HG03354 (cell line): ENCODE data around the gene KLHL29.

ENCODE experiments used
- ATAC-seq: cut with Tn5 transposase; IDR thresholded peaks from one replicate; pipeline ENCODE4 v1.9.1; 2021; ENCODE audit warnings: mild to moderate bottlenecking; ENCODE audit not compliant: unreplicated experiment, poor library complexity, severe bottlenecking

KLHL29 gene

GRCh38 chr2:23651187-23652080, 266.5 kb downstream of the KLHL29 start:
- no peak for ATAC-seq

GRCh38 chr2:23653326-23653725, 268.3 kb downstream of the KLHL29 start:
- no peak for ATAC-seq

GRCh38 chr2:23654756-23655155, 269.8 kb downstream of the KLHL29 start:
- no peak for ATAC-seq

GRCh38 chr2:23655934-23656596, 271.1 kb downstream of the KLHL29 start:
- no peak for ATAC-seq

GRCh38 chr2:23656597-23656973, 271.6 kb downstream of the KLHL29 start:
- ATAC-seq: no peak

GRCh38 chr2:23657371-23657770, 272.4 kb downstream of the KLHL29 start:
- no peak for ATAC-seq

- no peak for ATAC-seq
Observed at GRCh38 chr2:23657934-23658333, 273.0 kb downstream of the KLHL29 start.

GRCh38 chr2:23658466-23658942, 273.5 kb downstream of the KLHL29 start:
- ATAC-seq: peak; percentile 67

GRCh38 chr2:23659328-23659727, 274.3 kb downstream of the KLHL29 start:
- no peak for ATAC-seq

- no peak for ATAC-seq
Observed at GRCh38 chr2:23659773-23660172, 274.8 kb downstream of the KLHL29 start.

- no peak for ATAC-seq
Observed at GRCh38 chr2:23660237-23660636, 275.3 kb downstream of the KLHL29 start.

- no peak for ATAC-seq
Observed at GRCh38 chr2:23661276-23662050, 276.5 kb downstream of the KLHL29 start.

- no peak for ATAC-seq
Observed at GRCh38 chr2:23662466-23662865, 277.5 kb downstream of the KLHL29 start.

GRCh38 chr2:23662941-23663920, 278.3 kb downstream of the KLHL29 start:
- no peak for ATAC-seq

GRCh38 chr2:23664066-23664788, 279.2 kb downstream of the KLHL29 start:
- no peak for ATAC-seq

- no peak for ATAC-seq
Observed at GRCh38 chr2:23666241-23666979, 281.4 kb downstream of the KLHL29 start.

GRCh38 chr2:23666980-23667357, 282.0 kb downstream of the KLHL29 start:
- ATAC-seq: no peak

- no peak for ATAC-seq
Observed at GRCh38 chr2:23668756-23669304, 283.9 kb downstream of the KLHL29 start.
